ENCODE measurements around the gene SMARCA1.

Gene SMARCA1

GRCh38 chrX:129523079-129523911 is at the start of gene SMARCA1:
SMARCA1 (minus strand) TSS chrX:129523490; CDS start chrX:129523370, 120 bp downstream.
- no peak for TF ChIP-seq GATA3 (IDR thresholded peaks at IDR 0.05; ENCODE audit: low read depth, low read length)
- TF ChIP-seq GATA2 (IDR thresholded peaks at IDR 0.05; ENCODE audit: low read depth, low read length), result no peak

- TF ChIP-seq GATA3 (IDR thresholded peaks at IDR 0.05; ENCODE audit: low read depth, low read length) (no peak), GATA2 (IDR thresholded peaks at IDR 0.05; ENCODE audit: low read depth, low read length) (no peak)
These were observed 49.1 kb upstream of the SMARCA1 start for GRCh38 chrX:129572422-129572821.

DNA sequence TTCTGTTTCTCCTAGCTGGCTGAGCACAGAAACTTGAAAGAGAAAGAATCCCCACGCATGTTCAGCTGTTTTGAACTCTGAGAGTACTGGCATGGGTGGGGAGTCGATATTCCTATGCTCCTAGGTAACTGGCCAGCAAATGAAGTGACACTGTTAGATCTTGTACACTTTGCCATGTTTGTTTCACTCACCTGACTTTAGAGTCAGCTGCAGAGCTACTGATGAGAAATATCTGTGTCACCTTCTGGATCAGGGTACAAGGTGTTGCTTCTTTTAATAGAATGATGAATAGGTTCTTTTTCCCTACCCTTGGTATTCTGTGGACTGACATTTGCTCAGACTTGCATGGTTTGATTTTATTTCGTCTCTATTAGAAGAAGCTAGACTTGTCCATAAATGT is 45.1 kb upstream of the SMARCA1 start:
- TF ChIP-seq GATA3 (IDR thresholded peaks at IDR 0.05; ENCODE audit: low read depth, low read length), result no peak
- TF ChIP-seq GATA2 (IDR thresholded peaks at IDR 0.05; ENCODE audit: low read depth, low read length), result no peak

DNA sequence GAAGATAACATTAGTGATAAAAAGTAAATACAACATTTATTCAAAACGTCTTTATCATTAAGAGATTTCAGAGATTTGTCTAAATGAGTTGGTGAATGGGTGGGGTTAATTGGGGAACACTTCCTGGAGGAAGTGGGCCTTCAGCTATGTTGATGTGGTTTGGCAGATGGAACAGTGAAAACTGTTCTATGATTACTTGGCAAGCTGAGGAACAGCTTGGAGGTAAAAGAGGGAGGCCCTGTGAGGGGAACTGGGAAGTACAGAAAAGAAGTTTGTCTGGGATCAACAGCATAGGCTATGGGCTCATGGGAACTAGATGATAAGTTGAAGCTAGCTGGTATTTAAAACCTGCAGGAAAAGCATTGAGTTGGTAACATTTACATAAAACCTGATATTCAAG is 42.8 kb upstream of the SMARCA1 start:
- TF ChIP-seq GATA3 (IDR thresholded peaks at IDR 0.05; ENCODE audit: low read depth, low read length) (no peak), GATA2 (IDR thresholded peaks at IDR 0.05; ENCODE audit: low read depth, low read length) (no peak)

GRCh38 chrX:129565046-129565650 is 41.9 kb upstream of the SMARCA1 start:
- TF ChIP-seq GATA2 (IDR thresholded peaks at IDR 0.05; ENCODE audit: low read depth, low read length) (no peak), GATA3 (IDR thresholded peaks at IDR 0.05; ENCODE audit: low read depth, low read length) (no peak)

- TF ChIP-seq GATA3 (IDR thresholded peaks at IDR 0.05; ENCODE audit: low read depth, low read length) (no peak), GATA2 (IDR thresholded peaks at IDR 0.05; ENCODE audit: low read depth, low read length) (no peak)
These were observed 38.2 kb upstream of the SMARCA1 start for GRCh38 chrX:129561453-129561852.

DNA sequence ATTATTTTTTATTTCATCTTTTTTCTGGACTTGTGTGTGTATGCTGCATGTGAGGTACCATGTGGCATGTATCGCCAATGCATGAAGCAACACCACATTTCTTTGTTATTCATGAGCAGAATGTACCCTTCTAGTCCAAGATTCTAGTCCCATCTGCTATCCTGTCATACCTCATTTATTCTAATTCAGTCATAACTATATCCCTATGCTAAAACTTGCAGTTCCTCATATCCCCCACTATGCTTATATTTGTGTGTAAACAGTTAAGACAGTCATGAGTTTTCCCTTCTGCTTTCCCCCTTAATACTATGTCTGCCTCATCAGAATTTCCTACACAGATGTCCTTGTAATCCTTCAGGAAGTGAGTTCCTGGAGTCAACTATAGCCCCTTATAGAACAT is 36.5 kb upstream of the SMARCA1 start:
- TF ChIP-seq GATA3 (IDR thresholded peaks at IDR 0.05; ENCODE audit: low read depth, low read length) (no peak), GATA2 (IDR thresholded peaks at IDR 0.05; ENCODE audit: low read depth, low read length) (no peak)

DNA sequence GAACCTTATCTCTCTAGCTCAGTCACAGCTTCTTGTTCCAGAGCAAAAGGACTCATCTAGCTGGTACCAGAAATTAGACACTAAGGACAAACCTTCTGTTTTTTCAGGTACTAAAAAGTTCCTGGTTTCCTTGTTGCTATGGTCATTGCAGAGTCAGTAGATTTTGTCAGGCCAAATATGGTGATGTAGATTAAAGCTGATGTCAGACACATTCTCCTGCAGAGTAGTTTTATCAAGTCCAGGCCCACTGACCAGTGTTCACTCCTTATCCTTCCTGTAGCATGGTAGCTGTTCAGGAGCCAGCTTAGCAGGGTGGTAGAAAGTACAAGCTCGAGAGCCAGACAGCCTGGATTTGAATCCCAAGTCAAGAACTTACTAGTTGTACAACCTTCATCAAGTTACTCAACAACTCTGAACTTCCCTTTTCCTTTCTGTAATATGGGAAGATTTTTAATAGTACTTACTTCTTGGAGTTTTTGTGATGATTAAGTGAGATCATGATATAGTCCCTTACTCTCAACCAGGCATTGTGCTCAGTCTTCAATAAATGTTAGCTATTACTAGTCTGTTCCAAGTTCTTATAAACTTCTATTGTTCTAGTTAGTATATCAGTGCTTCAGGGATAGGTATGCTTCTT is 34.7 kb upstream of the SMARCA1 start:
- TF ChIP-seq GATA2 (IDR thresholded peaks at IDR 0.05; ENCODE audit: low read depth, low read length) (no peak), GATA3 (IDR thresholded peaks at IDR 0.05; ENCODE audit: low read depth, low read length) (no peak)

DNA sequence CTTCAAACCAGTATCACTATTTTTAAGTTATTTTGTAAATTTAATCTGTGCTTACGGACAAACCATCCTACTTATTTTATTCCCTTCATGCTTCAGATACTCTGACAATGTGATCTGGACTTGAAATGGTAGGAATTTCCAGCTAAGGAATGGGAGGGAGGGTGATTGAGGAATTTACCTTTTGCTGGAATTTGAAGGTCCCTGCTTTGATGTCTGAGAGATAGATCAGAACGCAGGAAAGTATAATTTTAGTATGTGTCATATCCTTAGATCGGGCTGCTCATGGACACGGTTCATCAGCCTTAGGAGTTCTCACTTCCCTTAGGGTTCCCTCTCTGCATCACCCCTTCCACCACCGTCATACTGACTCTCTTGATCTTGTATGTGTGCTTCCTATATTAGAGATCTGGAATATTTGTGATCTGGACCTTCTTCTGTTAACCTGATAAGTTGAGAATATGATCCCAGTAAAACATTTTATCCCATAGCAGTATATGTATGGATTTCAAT is 33.6 kb upstream of the SMARCA1 start:
- no peak for TF ChIP-seq GATA3 (IDR thresholded peaks at IDR 0.05; ENCODE audit: low read depth, low read length)
- TF ChIP-seq GATA2 (IDR thresholded peaks at IDR 0.05; ENCODE audit: low read depth, low read length), result no peak

- no peak for TF ChIP-seq GATA3 (IDR thresholded peaks at IDR 0.05; ENCODE audit: low read depth, low read length)
- TF ChIP-seq GATA2 (IDR thresholded peaks at IDR 0.05; ENCODE audit: low read depth, low read length), result no peak
These were observed 30.5 kb upstream of the SMARCA1 start for GRCh38 chrX:129553619-129554288.

- TF ChIP-seq GATA3 (IDR thresholded peaks at IDR 0.05; ENCODE audit: low read depth, low read length), result no peak
- no peak for TF ChIP-seq GATA2 (IDR thresholded peaks at IDR 0.05; ENCODE audit: low read depth, low read length)
These were observed 25.8 kb upstream of the SMARCA1 start for GRCh38 chrX:129549124-129549523.

DNA sequence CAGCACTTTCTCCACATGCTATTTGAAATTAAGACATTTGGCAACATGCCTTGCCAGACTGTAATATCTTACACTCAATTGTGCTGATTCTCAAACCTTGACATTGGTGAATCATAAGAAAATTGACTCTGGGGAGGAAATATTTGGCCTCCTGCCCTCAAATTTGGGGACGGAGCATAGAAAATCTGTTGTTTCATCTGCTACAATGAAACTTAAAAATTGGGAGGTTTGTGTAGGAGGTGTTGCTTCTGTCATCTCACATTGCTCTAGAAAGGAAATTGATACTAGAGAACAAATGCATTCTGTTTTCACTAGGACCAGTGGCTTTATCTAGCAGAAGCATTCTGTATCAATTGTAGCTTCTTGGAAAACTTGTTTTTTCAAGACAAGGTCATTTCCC is 22.1 kb upstream of the SMARCA1 start:
- TF ChIP-seq GATA3 (IDR thresholded peaks at IDR 0.05; ENCODE audit: low read depth, low read length), result no peak
- no peak for TF ChIP-seq GATA2 (IDR thresholded peaks at IDR 0.05; ENCODE audit: low read depth, low read length)

DNA sequence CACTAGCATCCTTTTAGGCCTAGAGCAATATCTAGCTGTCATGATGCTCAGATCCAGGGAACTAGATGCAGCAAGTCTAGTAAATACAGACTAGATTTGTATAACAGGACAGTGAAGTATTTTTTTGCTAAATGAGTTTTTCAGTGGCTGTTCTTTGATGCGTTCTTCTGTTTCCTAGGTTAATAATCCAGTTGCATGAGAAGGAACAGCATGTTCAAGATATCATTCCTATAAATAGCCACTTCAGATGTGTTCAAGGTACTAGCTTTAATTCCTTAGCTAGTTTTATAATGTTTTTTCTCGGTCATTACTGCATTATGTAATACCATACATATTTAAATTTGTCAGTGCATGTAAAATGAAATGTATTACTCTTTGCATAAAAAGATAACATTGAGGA is 21.5 kb upstream of the SMARCA1 start:
- TF ChIP-seq GATA2 (IDR thresholded peaks at IDR 0.05; ENCODE audit: low read depth, low read length) (no peak), GATA3 (IDR thresholded peaks at IDR 0.05; ENCODE audit: low read depth, low read length) (no peak)

DNA sequence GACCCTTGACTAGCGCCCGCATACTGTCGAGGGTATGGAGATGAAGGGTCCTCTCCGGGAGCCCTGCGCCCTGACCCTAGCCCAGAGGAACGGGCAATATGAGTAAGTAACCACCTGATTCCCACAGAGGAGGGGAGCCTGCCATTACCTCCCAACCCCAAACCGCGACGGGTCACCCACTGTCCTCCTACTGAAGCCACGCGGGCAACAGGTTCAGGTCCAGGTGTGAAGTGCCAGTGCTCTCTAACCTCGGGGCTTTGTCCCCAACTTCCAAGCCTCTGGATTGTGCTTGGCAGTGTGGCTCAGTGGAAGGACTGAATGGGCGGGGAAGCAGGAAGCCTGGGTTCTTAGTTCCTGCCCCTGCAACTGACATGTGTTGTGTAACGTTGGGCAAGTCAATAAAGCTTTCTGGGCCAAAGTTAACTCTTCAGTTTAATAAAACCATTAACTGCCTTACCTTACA is 17.5 kb upstream of the SMARCA1 start:
- TF ChIP-seq GATA2 (IDR thresholded peaks at IDR 0.05; ENCODE audit: low read depth, low read length) (no peak), GATA3 (IDR thresholded peaks at IDR 0.05; ENCODE audit: low read depth, low read length) (no peak)

Data from SH-SY5Y (cell line).